H1 (cell line): ENCODE measurements around the gene ORAI1. TPM values are rescaled to one million over a fixed set of nuclear protein-coding genes. Genes with fewer than 3 reads are reported as not detected.

ENCODE experiments used
- polyA plus RNA-seq, 7 experiments: library from polyadenylated mRNA; depleted of rRNA in 3 of 7; stranded (reverse) in 5 of 7; unstranded in 2 of 7; fragments of >200 nt in 5 of 7; fragments of 200-250 nt in 2 of 7; gene quantifications; 1 replicate in 5 of 7; 2 replicates in 1 of 7; 4 replicates in 1 of 7; pipeline versions ENCODE4 v1.2.1 to v1.2.3, GENCODE V29; 2011 to 2013; ENCODE audit warnings: missing spikeins in 2 of 7, mixed read lengths in 2 of 7
- total RNA-seq: library from RNA; stranded (reverse); fragmentation: NEBNext Ultra II Directional; extraction: Animal tissue kit (Norgen Biotek cat#: 25700); gene quantifications from 2 replicates; pipeline ENCODE4 v1.2.1, GENCODE V29; 2021
- TF ChIP-seq, protein P1 (sequence below): fragments of 300-600 bp; sonication (generic); IDR thresholded peaks from 2 replicates; pipeline ENCODE4 v1.7.1; 2012; ENCODE audit warnings: low read length, moderate library complexity, mild to moderate bottlenecking, inconsistent platforms; ENCODE audit not compliant: insufficient replicate concordance
- TF ChIP-seq, protein P2 (sequence below): IDR thresholded peaks from 2 replicates; pipeline ENCODE4 v1.6.1; 2011; ENCODE audit warnings: low read length, improper control_type of control experiment

Gene ORAI1
- total and polyA plus RNA-seq, 2 of the 8 experiments (the other 6 are each of a cell fraction or from before 2014, with no cell fraction given) = 29.9 to 71.5 TPM

DNA sequence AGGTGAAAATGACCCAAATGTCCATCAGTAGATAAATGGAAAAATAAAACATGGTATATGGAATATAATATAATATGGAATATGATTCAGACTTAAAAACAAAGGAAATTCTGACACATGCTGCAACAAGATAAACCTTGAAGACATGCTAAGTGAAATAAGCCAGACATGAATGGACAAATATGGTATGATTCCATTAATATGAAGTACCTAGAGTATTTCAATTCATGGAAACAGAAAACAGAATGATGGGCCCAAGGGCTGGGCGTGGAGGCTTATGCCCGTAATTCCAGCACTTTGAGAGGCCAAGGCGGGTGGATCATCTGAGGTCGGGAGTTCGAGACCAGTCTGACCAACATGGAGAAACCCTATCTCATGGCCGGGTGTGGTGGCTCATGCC is 22.7 kb upstream of the ORAI1 start (continued):
- TF ChIP-seq, protein P1, sequence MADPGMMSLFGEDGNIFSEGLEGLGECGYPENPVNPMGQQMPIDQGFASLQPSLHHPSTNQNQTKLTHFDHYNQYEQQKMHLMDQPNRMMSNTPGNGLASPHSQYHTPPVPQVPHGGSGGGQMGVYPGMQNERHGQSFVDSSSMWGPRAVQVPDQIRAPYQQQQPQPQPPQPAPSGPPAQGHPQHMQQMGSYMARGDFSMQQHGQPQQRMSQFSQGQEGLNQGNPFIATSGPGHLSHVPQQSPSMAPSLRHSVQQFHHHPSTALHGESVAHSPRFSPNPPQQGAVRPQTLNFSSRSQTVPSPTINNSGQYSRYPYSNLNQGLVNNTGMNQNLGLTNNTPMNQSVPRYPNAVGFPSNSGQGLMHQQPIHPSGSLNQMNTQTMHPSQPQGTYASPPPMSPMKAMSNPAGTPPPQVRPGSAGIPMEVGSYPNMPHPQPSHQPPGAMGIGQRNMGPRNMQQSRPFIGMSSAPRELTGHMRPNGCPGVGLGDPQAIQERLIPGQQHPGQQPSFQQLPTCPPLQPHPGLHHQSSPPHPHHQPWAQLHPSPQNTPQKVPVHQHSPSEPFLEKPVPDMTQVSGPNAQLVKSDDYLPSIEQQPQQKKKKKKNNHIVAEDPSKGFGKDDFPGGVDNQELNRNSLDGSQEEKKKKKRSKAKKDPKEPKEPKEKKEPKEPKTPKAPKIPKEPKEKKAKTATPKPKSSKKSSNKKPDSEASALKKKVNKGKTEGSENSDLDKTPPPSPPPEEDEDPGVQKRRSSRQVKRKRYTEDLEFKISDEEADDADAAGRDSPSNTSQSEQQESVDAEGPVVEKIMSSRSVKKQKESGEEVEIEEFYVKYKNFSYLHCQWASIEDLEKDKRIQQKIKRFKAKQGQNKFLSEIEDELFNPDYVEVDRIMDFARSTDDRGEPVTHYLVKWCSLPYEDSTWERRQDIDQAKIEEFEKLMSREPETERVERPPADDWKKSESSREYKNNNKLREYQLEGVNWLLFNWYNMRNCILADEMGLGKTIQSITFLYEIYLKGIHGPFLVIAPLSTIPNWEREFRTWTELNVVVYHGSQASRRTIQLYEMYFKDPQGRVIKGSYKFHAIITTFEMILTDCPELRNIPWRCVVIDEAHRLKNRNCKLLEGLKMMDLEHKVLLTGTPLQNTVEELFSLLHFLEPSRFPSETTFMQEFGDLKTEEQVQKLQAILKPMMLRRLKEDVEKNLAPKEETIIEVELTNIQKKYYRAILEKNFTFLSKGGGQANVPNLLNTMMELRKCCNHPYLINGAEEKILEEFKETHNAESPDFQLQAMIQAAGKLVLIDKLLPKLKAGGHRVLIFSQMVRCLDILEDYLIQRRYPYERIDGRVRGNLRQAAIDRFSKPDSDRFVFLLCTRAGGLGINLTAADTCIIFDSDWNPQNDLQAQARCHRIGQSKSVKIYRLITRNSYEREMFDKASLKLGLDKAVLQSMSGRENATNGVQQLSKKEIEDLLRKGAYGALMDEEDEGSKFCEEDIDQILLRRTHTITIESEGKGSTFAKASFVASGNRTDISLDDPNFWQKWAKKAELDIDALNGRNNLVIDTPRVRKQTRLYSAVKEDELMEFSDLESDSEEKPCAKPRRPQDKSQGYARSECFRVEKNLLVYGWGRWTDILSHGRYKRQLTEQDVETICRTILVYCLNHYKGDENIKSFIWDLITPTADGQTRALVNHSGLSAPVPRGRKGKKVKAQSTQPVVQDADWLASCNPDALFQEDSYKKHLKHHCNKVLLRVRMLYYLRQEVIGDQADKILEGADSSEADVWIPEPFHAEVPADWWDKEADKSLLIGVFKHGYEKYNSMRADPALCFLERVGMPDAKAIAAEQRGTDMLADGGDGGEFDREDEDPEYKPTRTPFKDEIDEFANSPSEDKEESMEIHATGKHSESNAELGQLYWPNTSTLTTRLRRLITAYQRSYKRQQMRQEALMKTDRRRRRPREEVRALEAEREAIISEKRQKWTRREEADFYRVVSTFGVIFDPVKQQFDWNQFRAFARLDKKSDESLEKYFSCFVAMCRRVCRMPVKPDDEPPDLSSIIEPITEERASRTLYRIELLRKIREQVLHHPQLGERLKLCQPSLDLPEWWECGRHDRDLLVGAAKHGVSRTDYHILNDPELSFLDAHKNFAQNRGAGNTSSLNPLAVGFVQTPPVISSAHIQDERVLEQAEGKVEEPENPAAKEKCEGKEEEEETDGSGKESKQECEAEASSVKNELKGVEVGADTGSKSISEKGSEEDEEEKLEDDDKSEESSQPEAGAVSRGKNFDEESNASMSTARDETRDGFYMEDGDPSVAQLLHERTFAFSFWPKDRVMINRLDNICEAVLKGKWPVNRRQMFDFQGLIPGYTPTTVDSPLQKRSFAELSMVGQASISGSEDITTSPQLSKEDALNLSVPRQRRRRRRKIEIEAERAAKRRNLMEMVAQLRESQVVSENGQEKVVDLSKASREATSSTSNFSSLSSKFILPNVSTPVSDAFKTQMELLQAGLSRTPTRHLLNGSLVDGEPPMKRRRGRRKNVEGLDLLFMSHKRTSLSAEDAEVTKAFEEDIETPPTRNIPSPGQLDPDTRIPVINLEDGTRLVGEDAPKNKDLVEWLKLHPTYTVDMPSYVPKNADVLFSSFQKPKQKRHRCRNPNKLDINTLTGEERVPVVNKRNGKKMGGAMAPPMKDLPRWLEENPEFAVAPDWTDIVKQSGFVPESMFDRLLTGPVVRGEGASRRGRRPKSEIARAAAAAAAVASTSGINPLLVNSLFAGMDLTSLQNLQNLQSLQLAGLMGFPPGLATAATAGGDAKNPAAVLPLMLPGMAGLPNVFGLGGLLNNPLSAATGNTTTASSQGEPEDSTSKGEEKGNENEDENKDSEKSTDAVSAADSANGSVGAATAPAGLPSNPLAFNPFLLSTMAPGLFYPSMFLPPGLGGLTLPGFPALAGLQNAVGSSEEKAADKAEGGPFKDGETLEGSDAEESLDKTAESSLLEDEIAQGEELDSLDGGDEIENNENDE = no peak
- TF ChIP-seq, protein P2, sequence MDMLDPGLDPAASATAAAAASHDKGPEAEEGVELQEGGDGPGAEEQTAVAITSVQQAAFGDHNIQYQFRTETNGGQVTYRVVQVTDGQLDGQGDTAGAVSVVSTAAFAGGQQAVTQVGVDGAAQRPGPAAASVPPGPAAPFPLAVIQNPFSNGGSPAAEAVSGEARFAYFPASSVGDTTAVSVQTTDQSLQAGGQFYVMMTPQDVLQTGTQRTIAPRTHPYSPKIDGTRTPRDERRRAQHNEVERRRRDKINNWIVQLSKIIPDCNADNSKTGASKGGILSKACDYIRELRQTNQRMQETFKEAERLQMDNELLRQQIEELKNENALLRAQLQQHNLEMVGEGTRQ = no peak
